Purkinje cell (primary cell): Measurements from ENCODE around the gene DHX35. TPM values are rescaled to one million over a fixed set of nuclear protein-coding genes. Genes with fewer than 3 reads are reported as not detected.

Source experiments
- polyA plus RNA-seq: library from polyadenylated mRNA; unstranded; fragments of >200 nt; fragmentation: Nextera tagmentation; gene quantifications from 2 replicates; pipeline ENCODE4 v1.2.1, GENCODE V29; 2014

DHX35 gene
- polyA plus RNA-seq = 2.9 and 3.4 TPM in 2 replicates

GRCh38 chr20:38962044-38962927 is at the start of gene DHX35:
TSS of gene DHX35 (plus strand) at chr20:38962344. CDS start at chr20:38962368, 24 bp downstream.

GRCh38 chr20:38926142-38926933 is 35.8 kb upstream of the DHX35 start, which contains the start of gene FAM83D:
TSS of gene FAM83D (plus strand) at chr20:38926417. CDS start at chr20:38926443, 26 bp downstream.

Other genes with a start within 250 kb of the DHX35 start
- gene SLC32A1, start 237.9 kb upstream of the DHX35 start, polyA plus RNA-seq = 15.8 and 29.4 TPM in 2 replicates
- gene ACTR5, start 213.9 kb upstream of the DHX35 start, polyA plus RNA-seq = 2.1 TPM in 1 of 2 replicates, not detected in the other
- 5.2 and 7.0 TPM in 2 replicates for gene PPP1R16B, start 156.6 kb upstream of the DHX35 start, polyA plus RNA-seq
- gene FAM83D, start 35.9 kb upstream of the DHX35 start, polyA plus RNA-seq = 11.3 and 14.7 TPM in 2 replicates